Left lung (tissue), 10 donors: ENCODE measurements around the gene RAB18. TPM values are rescaled to one million over a fixed set of nuclear protein-coding genes. Genes with fewer than 3 reads are reported as not detected.

Source experiments
- ATAC-seq: fragments of 200-7000 bp; cut with Tn5 transposase; one replicate; pipeline ENCODE4 v1.9.1; 2020; ENCODE audit warnings: moderate library complexity
- DNase-seq, 4 donors: peaks; one replicate each; pipeline ENCODE4 v3.0.0-alpha.2; 2013 to 2020
- H3K27ac ChIP-seq, 2 donors: fragments of 200-600 bp; sonication (generic) in 1 of 2; one replicate each; pipeline versions ENCODE4 v1.5.0 to v1.8.0; 2020 to 2021
- H3K27me3 ChIP-seq, 2 donors: fragments of 200-600 bp; sonication (generic) in 1 of 2; one replicate each; pipeline versions ENCODE4 v1.5.0 to v1.8.0; 2020 to 2021
- H3K36me3 ChIP-seq, 2 donors: fragments of 200-600 bp; sonication (generic) in 1 of 2; one replicate each; pipeline versions ENCODE4 v1.5.0 to v1.8.0; 2020 to 2021
- H3K4me1 ChIP-seq, 2 donors: fragments of 200-600 bp; one replicate each; pipeline ENCODE4 v1.8.0; 2021
- H3K4me3 ChIP-seq, 2 donors: fragments of 200-600 bp; sonication (generic) in 1 of 2; one replicate each; pipeline versions ENCODE4 v1.5.0 to v1.8.0; 2020 to 2021; ENCODE audit warnings: mild to moderate bottlenecking in 1 of 2
- H3K9me3 ChIP-seq, 2 donors: fragments of 200-600 bp; sonication (generic) in 1 of 2; one replicate each; pipeline versions ENCODE4 v1.5.0 to v1.8.0; 2020 to 2021
- intact Hi-C, 2 donors: fragments of 100-400 bp; cut with DNase I; formaldehyde crosslinking; loops; one replicate each; pipeline versions ENCODE4 v1.11.2 to v1.14.2; 2022
- polyA plus RNA-seq, 6 donors: library from polyadenylated mRNA; unstranded; fragments of 120-200 nt; gene quantifications; one replicate each; pipeline ENCODE4 v1.2.1, GENCODE V29; 2013; ENCODE audit not compliant: insufficient read length in 6 of 6
- total RNA-seq, 2 donors: library from RNA; stranded (reverse); fragmentation: NEBNext Ultra II Directional; extraction: Animal tissue kit (Norgen Biotek cat#: 25700); gene quantifications; one replicate each; pipeline ENCODE4 v1.2.1, GENCODE V29; 2021
- TF ChIP-seq, protein P1 (sequence below), 2 donors: fragments of 200-600 bp; sonication (generic) in 1 of 2; IDR thresholded peaks; one replicate each; pipeline versions ENCODE4 v1.5.0 to v1.8.0; 2021; ENCODE audit warnings: antibody characterized with exemption in 2 of 2
- donor health status: DM: no; HTN: yes; CAD: no.
- donor health status: DM: no; HTN: no; CAD: no.

RAB18 gene
- total and polyA plus RNA-seq, 8 donors: 80.6 to 115 (median 100) TPM

DNA sequence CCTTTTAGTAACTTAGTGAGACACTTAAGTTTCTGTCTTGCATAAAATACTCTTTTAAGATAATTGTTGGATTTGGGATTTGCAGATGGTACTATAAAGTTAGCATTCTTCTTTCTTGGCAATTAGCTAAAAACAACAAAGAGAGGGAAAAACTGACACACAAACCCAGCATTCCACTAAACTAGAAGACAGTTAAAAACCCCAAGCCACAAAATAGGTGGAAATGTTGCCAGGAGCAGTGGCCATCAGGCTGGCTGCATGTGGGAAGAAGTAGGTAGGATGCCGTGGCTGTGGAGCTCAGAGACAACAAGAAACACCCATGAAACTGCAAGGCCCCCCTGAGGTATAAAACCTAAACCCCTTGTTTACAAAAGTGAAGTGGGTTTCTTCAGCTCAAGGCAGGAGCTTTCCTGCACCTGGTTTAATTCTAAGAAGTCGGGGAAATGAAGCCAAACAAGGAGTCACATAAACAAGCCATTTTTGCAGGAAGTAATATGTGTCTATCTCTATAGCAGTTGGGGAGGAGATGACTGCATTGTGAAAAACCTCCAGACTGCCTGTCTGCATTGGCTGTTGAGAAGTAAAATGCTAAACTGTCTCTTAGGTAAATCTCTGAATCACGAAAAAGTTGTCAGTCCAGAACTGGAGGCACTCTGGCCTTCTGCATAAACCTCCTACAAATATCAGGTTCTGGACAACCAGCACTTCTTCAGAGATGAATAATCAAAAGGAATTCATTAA is 9.5 kb downstream of the RAB18 start:
- H3K27ac ChIP-seq: no peak overlapping the region
- no peaks in the 10 kb centered on the region for H3K9me3 ChIP-seq
- H3K4me3 ChIP-seq: no peak overlapping the region
- no peak for DNase-seq
- ATAC-seq: peak; percentile 40
- peaks cover 0 to 18% of the 10 kb centered on the region in 2 donors for H3K4me1 ChIP-seq
- H3K36me3 ChIP-seq: peaks cover 0 to 48% of the 10 kb centered on the region in 2 donors
- TF ChIP-seq, protein P1, sequence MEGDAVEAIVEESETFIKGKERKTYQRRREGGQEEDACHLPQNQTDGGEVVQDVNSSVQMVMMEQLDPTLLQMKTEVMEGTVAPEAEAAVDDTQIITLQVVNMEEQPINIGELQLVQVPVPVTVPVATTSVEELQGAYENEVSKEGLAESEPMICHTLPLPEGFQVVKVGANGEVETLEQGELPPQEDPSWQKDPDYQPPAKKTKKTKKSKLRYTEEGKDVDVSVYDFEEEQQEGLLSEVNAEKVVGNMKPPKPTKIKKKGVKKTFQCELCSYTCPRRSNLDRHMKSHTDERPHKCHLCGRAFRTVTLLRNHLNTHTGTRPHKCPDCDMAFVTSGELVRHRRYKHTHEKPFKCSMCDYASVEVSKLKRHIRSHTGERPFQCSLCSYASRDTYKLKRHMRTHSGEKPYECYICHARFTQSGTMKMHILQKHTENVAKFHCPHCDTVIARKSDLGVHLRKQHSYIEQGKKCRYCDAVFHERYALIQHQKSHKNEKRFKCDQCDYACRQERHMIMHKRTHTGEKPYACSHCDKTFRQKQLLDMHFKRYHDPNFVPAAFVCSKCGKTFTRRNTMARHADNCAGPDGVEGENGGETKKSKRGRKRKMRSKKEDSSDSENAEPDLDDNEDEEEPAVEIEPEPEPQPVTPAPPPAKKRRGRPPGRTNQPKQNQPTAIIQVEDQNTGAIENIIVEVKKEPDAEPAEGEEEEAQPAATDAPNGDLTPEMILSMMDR (IDR thresholded peaks at IDR 0.05): no peak
- intact Hi-C loops: no loop called here
- H3K27me3 ChIP-seq: no peaks in the 10 kb centered on the region

DNA sequence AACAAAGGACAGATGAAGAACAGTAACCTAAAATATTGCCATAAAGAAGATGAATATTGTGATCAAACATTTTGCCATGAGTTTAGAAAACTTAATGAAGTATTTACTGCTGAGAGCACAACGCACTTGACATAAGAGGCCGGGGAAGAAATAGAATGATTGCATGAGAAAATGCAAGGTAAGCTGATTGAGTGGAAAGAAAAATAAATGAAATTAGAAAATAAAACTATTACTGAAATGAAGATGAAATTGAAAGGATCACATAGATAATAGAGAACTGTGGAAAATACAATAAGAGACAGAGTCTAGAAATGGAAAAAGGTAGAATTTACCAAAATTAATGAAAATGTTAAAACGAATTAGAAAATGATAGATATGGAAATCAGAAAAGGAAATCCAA is 10.1 kb downstream of the RAB18 start:
- H3K4me1 ChIP-seq: peaks cover 0 to 18% of the 10 kb centered on the region in 2 donors
- peaks cover 0 to 48% of the 10 kb centered on the region in 2 donors for H3K36me3 ChIP-seq
- no peaks in the 10 kb centered on the region for H3K9me3 ChIP-seq
- intact Hi-C loops: no loop called here
- TF ChIP-seq, protein P1 (IDR thresholded peaks at IDR 0.05): no peak
- H3K27ac ChIP-seq: no peak overlapping the region
- DNase-seq (no peak), ATAC-seq (no peak)
- H3K27me3 ChIP-seq: no peaks in the 10 kb centered on the region
- H3K4me3 ChIP-seq: no peak overlapping the region

DNA sequence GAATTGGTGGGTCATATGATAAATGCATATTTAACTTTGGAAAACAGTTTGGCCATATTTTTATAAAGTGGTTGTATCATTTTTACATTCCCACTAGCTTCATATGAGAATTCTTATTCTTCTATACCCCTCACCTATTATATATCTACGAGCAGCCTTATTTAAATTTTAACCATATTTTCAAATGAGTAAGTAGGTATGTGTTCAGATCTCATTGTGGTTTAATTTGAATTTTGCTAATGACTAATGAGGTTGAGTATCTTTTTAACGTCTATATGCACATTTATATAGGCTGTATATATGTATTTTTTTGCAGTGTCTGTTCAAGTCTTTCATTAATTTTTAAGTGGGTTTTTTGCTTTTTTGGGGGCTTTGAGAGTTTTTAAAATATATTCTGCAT is 14.2 kb downstream of the RAB18 start:
- intact Hi-C loops: no loop called here

DNA sequence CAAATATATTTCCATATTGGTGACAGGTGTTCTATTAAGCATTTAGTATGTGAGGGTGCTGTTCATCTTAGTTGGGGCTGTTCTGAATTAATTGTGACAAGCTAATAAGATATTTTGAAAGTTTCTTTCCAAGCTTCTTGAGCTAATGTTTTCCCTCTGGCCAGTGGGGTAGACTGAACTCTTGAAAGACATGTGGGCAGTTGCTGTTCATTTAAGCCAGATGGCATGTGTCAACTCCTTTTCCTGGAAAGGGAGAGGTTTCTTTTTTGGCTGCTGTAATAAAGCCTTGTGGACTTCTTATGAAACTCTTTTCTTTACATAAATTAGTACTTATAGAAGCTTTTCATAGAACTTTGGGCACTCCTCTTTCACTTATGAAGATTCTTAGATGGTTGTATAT is 21.7 kb downstream of the RAB18 start:
- peak; percentile 75 for ATAC-seq

More for the DNA sequence above, 14.2 kb downstream of the RAB18 start:
- no peak for DNase-seq
- Histone ChIP-seq H3K9me3 (no peaks in the 10 kb centered on the region), H3K27ac (no peak overlapping the region), H3K4me1 (peaks cover 0 to 15% of the 10 kb centered on the region in 2 donors), H3K36me3 (peaks cover 0 to 18% of the 10 kb centered on the region in 2 donors), H3K4me3 (no peak overlapping the region), H3K27me3 (no peaks in the 10 kb centered on the region)
- no peak for ATAC-seq
- TF ChIP-seq, protein P1 (IDR thresholded peaks at IDR 0.05): no peak

DNA sequence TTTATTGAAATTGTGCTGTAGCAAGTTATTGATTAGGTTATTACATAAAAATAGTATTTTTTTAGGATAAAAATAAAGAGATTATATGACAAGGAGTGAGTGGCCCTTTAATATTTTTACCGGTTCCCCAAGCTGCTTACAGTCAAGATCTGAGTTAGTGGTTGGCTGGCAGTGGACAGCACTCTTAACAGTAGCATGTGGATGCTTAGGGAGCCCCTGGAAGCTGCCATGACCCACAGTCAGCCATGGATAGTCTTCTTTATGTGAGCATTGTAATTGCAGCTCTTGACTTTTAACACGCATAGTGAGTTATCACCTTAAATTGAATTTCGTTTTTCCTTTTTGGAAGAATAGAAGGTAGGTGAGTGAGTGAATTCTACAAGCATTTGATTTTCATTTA is 22.1 kb downstream of the RAB18 start:
- Histone ChIP-seq H3K27me3 (no peaks in the 10 kb centered on the region), H3K9me3 (no peaks in the 10 kb centered on the region), H3K36me3 (no peaks in the 10 kb centered on the region), H3K4me1 (peaks cover 16 to 32% of the 10 kb centered on the region in 2 donors), H3K27ac (peak overlapping the region in 1 of 2 donors; percentile 16), H3K4me3 (no peak overlapping the region)
- TF ChIP-seq, protein P1 (IDR thresholded peaks at IDR 0.05): no peak
- intact Hi-C loops: no loop called here
- DNase-seq: no peak
- peak; percentile 30 for ATAC-seq

More for the DNA sequence above, 21.7 kb downstream of the RAB18 start:
- H3K36me3 ChIP-seq: no peaks in the 10 kb centered on the region
- H3K27ac ChIP-seq: peak overlapping the region in 1 of 2 donors; percentile 16
- no peak overlapping the region for H3K4me3 ChIP-seq
- peaks cover 16 to 32% of the 10 kb centered on the region in 2 donors for H3K4me1 ChIP-seq
- H3K9me3 ChIP-seq: no peaks in the 10 kb centered on the region
- H3K27me3 ChIP-seq: no peaks in the 10 kb centered on the region
- TF ChIP-seq, protein P1 (IDR thresholded peaks at IDR 0.05): no peak
- DNase-seq: peak in 2 of 4 donors; percentile 20 to 63
- intact Hi-C loops: no loop called here
